ENCODE results near the gene CFAP70.

GRCh38 chr10:73206385-73206784, 152.3 kb downstream of the CFAP70 start:
- TF ChIP-seq CTCF (IDR thresholded peaks at IDR 0.05), result no peak
- TF ChIP-seq CREM (CRISPR knock-in tag; IDR thresholded peaks at IDR 0.05), result no peak
- no peak for TF ChIP-seq GABPB1 (CRISPR knock-in tag; IDR thresholded peaks at IDR 0.05)

All from WTC11 (cell line).